H9 (cell line): Measurements from ENCODE around the gene PARPBP. TPM values are rescaled to one million over a fixed set of nuclear protein-coding genes. Genes with fewer than 3 reads are reported as not detected.

Experiments used
- DNase-seq: peaks from one replicate; pipeline ENCODE4 v3.0.0-alpha.2; 2017
- H2AFZ ChIP-seq: one replicate; pipeline ENCODE4 v1.6.1; 2013; ENCODE audit warnings: mild to moderate bottlenecking, low read length, control low read depth, moderate library complexity
- H2AK5ac ChIP-seq: 2 replicates; pipeline ENCODE4 v1.6.1; 2013; ENCODE audit warnings: low read length, control low read depth, mixed read lengths; ENCODE audit not compliant: insufficient read length
- H2BK120ac ChIP-seq: one replicate; pipeline ENCODE4 v1.6.1; 2013; ENCODE audit warnings: low read depth, mild to moderate bottlenecking, low read length, control low read depth, inconsistent platforms; ENCODE audit not compliant: poor library complexity, severe bottlenecking
- H2BK12ac ChIP-seq: 2 replicates; pipeline ENCODE4 v1.6.1; 2013; ENCODE audit warnings: low read length, control low read depth, mixed read lengths, low read depth; ENCODE audit not compliant: insufficient read length
- H2BK15ac ChIP-seq: 2 replicates; pipeline ENCODE4 v1.6.1; 2013; ENCODE audit warnings: low read depth, low read length, control low read depth
- H2BK20ac ChIP-seq: one replicate; pipeline ENCODE4 v1.6.1; 2013; ENCODE audit warnings: low read depth, mild to moderate bottlenecking, low read length, control low read depth, inconsistent platforms; ENCODE audit not compliant: poor library complexity, severe bottlenecking
- H2BK5ac ChIP-seq: 2 replicates; pipeline ENCODE4 v1.6.1; 2013; ENCODE audit warnings: low read length, control low read depth, mixed read lengths; ENCODE audit not compliant: insufficient read length
- H3K14ac ChIP-seq: 2 replicates; pipeline ENCODE4 v1.6.1; 2013; ENCODE audit warnings: low read length, control low read depth; ENCODE audit not compliant: insufficient read depth
- H3K18ac ChIP-seq: 2 replicates; pipeline ENCODE4 v1.6.1; 2013; ENCODE audit warnings: low read depth, mild to moderate bottlenecking, mixed read lengths, low read length, control low read depth; ENCODE audit not compliant: insufficient read length
- H3K23ac ChIP-seq: 2 replicates; pipeline ENCODE4 v1.6.1; 2013; ENCODE audit warnings: low read length, control low read depth, mixed read lengths, low read depth; ENCODE audit not compliant: insufficient read length
- H3K23me2 ChIP-seq: 2 replicates; pipeline ENCODE4 v1.6.1; 2013; ENCODE audit warnings: low read depth, mild to moderate bottlenecking, mixed read lengths, low read length, control low read depth; ENCODE audit not compliant: insufficient read length, poor library complexity, severe bottlenecking
- H3K27ac ChIP-seq: 2 replicates; pipeline ENCODE4 v1.5.1; 2013; ENCODE audit warnings: low read length, control low read depth, mixed read lengths, low read depth; ENCODE audit not compliant: insufficient read length
- H3K27me3 ChIP-seq: 2 replicates; pipeline ENCODE4 v1.6.1; 2013; ENCODE audit warnings: low read length, control low read depth, inconsistent platforms; ENCODE audit not compliant: insufficient read depth
- H3K4ac ChIP-seq: 2 replicates; pipeline ENCODE4 v1.6.1; 2013; ENCODE audit warnings: low read depth, mild to moderate bottlenecking, control low read depth, inconsistent platforms, low read length, moderate library complexity
- H3K4me1 ChIP-seq: 2 replicates; pipeline ENCODE4 v1.6.1; 2013; ENCODE audit warnings: low read length, control low read depth, inconsistent platforms; ENCODE audit not compliant: insufficient read depth
- H3K4me2 ChIP-seq: 2 replicates; pipeline ENCODE4 v1.6.1; 2013; ENCODE audit warnings: low read length, control low read depth, mixed read lengths; ENCODE audit not compliant: insufficient read length, insufficient read depth
- H3K56ac ChIP-seq: 2 replicates; pipeline ENCODE4 v1.6.1; 2013; ENCODE audit warnings: low read depth, mild to moderate bottlenecking, mixed read lengths, low read length, control low read depth; ENCODE audit not compliant: insufficient read length
- H3K79me1 ChIP-seq: 2 replicates; pipeline ENCODE4 v1.6.1; 2013; ENCODE audit warnings: low read depth, mild to moderate bottlenecking, moderate library complexity, low read length, control low read depth, inconsistent platforms; ENCODE audit not compliant: insufficient read depth, poor library complexity, severe bottlenecking
- H3K79me2 ChIP-seq: 2 replicates; pipeline ENCODE4 v1.6.1; 2013; ENCODE audit warnings: low read length, control low read depth, inconsistent platforms; ENCODE audit not compliant: insufficient read depth
- H3K9ac ChIP-seq: 2 replicates; pipeline ENCODE4 v1.6.1; 2013; ENCODE audit warnings: low read length, control low read depth, mixed read lengths; ENCODE audit not compliant: insufficient read length; ENCODE audit errors: extremely low read depth
- H3K9me3 ChIP-seq: one replicate; pipeline ENCODE4 v1.6.1; 2013; ENCODE audit warnings: low read depth, low read length, inconsistent platforms; ENCODE audit not compliant: control insufficient read depth
- H3T11ph ChIP-seq: one replicate; pipeline ENCODE4 v1.6.1; 2013; ENCODE audit warnings: mild to moderate bottlenecking, low read length, control low read depth, inconsistent platforms
- H4K20me1 ChIP-seq: one replicate; pipeline ENCODE4 v1.6.1; 2013; ENCODE audit not compliant: control insufficient read depth, insufficient read length, insufficient read depth
- H4K5ac ChIP-seq: 2 replicates; pipeline ENCODE4 v1.6.1; 2013; ENCODE audit warnings: low read depth, mild to moderate bottlenecking, mixed read lengths, low read length, control low read depth; ENCODE audit not compliant: insufficient read length
- H4K8ac ChIP-seq: replicated peaks from 2 replicates; pipeline ENCODE4 v1.6.1; 2013; ENCODE audit warnings: low read length, control low read depth, mixed read lengths, low read depth; ENCODE audit not compliant: insufficient read length
- H4K91ac ChIP-seq: 2 replicates; pipeline ENCODE4 v1.6.1; 2013; ENCODE audit warnings: low read depth, mild to moderate bottlenecking, moderate library complexity, mixed read lengths, low read length, control low read depth; ENCODE audit not compliant: insufficient read length
- H3K27ac Mint-ChIP-seq, 3 experiments: 2 replicates in 2 of 3; 3 replicates in 1 of 3; pipeline ENCODE4 v1.8.0; 2020 to 2021; ENCODE audit warnings: mixed read lengths in 3 of 3, mild to moderate bottlenecking in 1 of 3, moderate library complexity in 1 of 3
- H3K27me3 Mint-ChIP-seq: 2 replicates; pipeline ENCODE4 v1.8.0; 2021; ENCODE audit warnings: low read depth, mild to moderate bottlenecking, moderate library complexity, mixed read lengths
- H3K36me3 Mint-ChIP-seq, 3 experiments: 2 replicates in 2 of 3; 3 replicates in 1 of 3; pipeline ENCODE4 v1.8.0; 2020 to 2021; ENCODE audit warnings: low read depth in 3 of 3, mixed read lengths in 3 of 3; ENCODE audit not compliant: insufficient read depth in 1 of 3
- H3K4me1 Mint-ChIP-seq, 2 experiments: 2 replicates each; pipeline ENCODE4 v1.8.0; 2020; ENCODE audit warnings: mixed read lengths in 2 of 2
- H3K4me3 Mint-ChIP-seq, 2 experiments: 2 replicates in 1 of 2; 3 replicates in 1 of 2; pipeline ENCODE4 v1.8.0; 2020 to 2021; ENCODE audit warnings: mild to moderate bottlenecking in 2 of 2, mixed read lengths in 2 of 2, moderate library complexity in 1 of 2
- H3K9me3 Mint-ChIP-seq, 2 experiments: 2 replicates in 1 of 2; 3 replicates in 1 of 2; pipeline ENCODE4 v1.8.0; 2020; ENCODE audit warnings: mild to moderate bottlenecking in 2 of 2, mixed read lengths in 2 of 2, moderate library complexity in 1 of 2
- CTCF ChIP-seq: fragments of 200-600 bp; sonication (generic); conservative IDR thresholded peaks from 3 replicates; pipeline ENCODE4 v1.8.0; 2021; ENCODE audit warnings: antibody characterized with exemption, mild to moderate bottlenecking
- WGBS: extraction: QIAGEN DNeasy Blood & Tissue Kit; methylation state at CpG from one replicate; pipeline ENCODE4 v1.1.7; 2013; ENCODE audit warnings: missing lambda C conversion rate, low lambda C conversion rate, mixed read lengths; ENCODE audit not compliant: insufficient read length; ENCODE audit errors: extremely low coverage; 5-methylcytosine and 5-hydroxymethylcytosine counted together
- total RNA-seq: library from RNA; stranded (reverse); gene quantifications from 2 replicates; pipeline ENCODE4 v1.2.1, GENCODE V29; 2021

Gene PARPBP
- total RNA-seq, 1 experiment from 2014 or later = 32.1 TPM

GRCh38 chr12:102114212-102114611 lies 5.8 kb upstream of the PARPBP start:
- no peak overlapping the region for H2BK15ac ChIP-seq
- no peaks in the 10 kb centered on the region for H3K79me2 ChIP-seq
- no peaks in the 10 kb centered on the region for H3K79me1 ChIP-seq
- H2BK20ac ChIP-seq = no peak overlapping the region
- peaks cover 21 to 46% (median 46%) of the 10 kb centered on the region in 3 experiments; a peak in 6 of 7 replicates for H3K36me3 Mint-ChIP-seq
- H3T11ph ChIP-seq = no peak overlapping the region
- no peak overlapping the region for H3K18ac ChIP-seq
- no peak overlapping the region for H2AK5ac ChIP-seq
- WGBS = no CpG with 5 or more reads among the region's 2 CpGs
- no peak overlapping the region for H3K14ac ChIP-seq
- H4K8ac ChIP-seq = no peak overlapping the region
- no peak overlapping the region for H3K56ac ChIP-seq
- no peak overlapping the region for H3K4me2 ChIP-seq
- no peaks in the 10 kb centered on the region for H3K27me3 ChIP-seq
- H3K9me3 Mint-ChIP-seq = no peaks in the 10 kb centered on the region
- H3K9ac ChIP-seq = no peak overlapping the region
- H2BK5ac ChIP-seq = no peak overlapping the region
- no peak for TF ChIP-seq CTCF
- H4K5ac ChIP-seq = no peak overlapping the region
- no peak overlapping the region for H4K91ac ChIP-seq
- H3K4me1 ChIP-seq = no peaks in the 10 kb centered on the region
- no peaks in the 10 kb centered on the region for H3K9me3 ChIP-seq
- peak overlapping the region in 1 of 3 experiments; percentile 81; a peak in 3 of 7 replicates for H3K27ac Mint-ChIP-seq
- H3K27ac ChIP-seq = no peak overlapping the region
- H3K23ac ChIP-seq = no peak overlapping the region
- no peak overlapping the region for H2AFZ ChIP-seq
- H3K23me2 ChIP-seq = no peaks in the 10 kb centered on the region
- H2BK120ac ChIP-seq = no peak overlapping the region
- H4K20me1 ChIP-seq = no peaks in the 10 kb centered on the region
- H3K4me1 Mint-ChIP-seq = peaks cover 19 to 20% of the 10 kb centered on the region in 2 experiments
- H3K27me3 Mint-ChIP-seq = no peaks in the 10 kb centered on the region; the same call in 1 of the 2 replicates
- H2BK12ac ChIP-seq = no peak overlapping the region
- no peak for DNase-seq
- H3K4me3 Mint-ChIP-seq = no peak overlapping the region
- no peak overlapping the region for H3K4ac ChIP-seq
